NCI-H1105 treated with DMSO at 0.1 percent for 48 hours (cell line): Measurements from ENCODE around the gene TEX13B.
A peak's percentile ranks its signal among the peaks of the same experiment; 100 is the strongest.
"Not testable (repeated sequence)": the region's sequence is repeated elsewhere in the genome, so short reads cannot be mapped to it uniquely, and the experiment has no call there.

Experiments
- DNase-seq: peaks from one replicate; lab custom pipeline; 2025; lab: John Stamatoyannopoulos, UW

The TEX13B gene, protein sequence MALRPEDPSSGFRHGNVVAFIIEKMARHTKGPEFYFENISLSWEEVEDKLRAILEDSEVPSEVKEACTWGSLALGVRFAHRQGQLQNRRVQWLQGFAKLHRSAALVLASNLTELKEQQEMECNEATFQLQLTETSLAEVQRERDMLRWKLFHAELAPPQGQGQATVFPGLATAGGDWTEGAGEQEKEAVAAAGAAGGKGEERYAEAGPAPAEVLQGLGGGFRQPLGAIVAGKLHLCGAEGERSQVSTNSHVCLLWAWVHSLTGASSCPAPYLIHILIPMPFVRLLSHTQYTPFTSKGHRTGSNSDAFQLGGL

DNA sequence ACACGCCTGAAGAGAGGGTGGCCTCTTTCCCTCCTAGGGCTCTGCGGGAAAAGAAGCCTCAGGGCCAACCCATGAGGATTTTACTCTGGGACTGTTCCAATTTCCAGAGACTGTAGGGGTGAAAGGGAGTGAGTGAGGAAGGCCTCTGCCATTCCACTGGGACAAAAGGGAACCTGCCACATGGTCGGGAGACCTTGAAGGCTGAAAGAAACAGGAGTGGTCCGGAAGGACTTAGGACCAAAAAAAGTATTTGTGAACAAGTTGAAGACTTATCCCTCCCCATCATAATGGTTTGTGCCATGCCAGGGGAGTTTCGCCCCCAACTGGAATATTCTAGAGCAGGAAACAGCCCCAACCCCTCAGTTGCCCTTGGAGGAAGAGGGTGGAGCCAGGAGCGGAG lies at the start of gene TEX13B:
Gene TEX13B (minus strand): TSS at position 15 of the 400 bp plus-strand sequence. CDS start 243 bp downstream, outside the sequence.
- DNase-seq = no peak

DNA sequence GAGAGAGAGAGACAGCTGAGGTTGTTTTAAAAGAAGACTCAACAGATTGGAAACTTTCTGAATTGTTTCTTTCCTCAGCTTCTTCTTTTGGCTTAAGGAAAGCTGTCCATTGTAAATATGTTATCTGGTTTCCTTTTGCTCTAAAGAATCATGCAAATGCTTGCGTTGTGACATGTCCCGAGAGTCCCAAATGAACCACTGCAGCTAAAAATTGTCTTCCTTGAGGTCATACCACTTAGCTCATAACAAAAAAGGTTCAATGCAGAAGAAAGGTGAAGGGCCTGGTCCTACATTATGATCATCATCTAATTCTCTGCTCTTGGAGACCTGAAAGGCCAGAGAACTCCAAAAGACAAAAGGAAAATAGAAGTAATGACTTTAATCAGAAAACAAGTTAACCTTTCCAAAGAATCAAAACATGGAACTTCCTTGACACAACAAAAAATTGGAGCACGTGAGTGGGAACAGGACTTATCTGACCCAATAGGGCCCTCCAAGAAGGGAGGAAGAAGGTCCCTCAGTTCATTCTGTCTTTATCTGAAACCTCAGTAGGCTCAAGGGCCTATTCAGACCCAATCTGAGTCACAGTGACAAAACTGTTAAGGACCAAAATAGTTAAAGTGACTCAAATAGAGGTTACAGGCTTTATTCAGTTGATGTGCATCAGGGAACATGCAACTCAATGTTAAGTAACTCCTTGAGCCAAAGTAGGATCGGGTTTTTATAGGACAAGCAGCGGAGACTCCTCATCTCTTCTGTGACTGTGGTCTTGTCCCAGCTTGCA lies 48.0 kb upstream of the TEX13B start:
- DNase-seq = no peak

DNA sequence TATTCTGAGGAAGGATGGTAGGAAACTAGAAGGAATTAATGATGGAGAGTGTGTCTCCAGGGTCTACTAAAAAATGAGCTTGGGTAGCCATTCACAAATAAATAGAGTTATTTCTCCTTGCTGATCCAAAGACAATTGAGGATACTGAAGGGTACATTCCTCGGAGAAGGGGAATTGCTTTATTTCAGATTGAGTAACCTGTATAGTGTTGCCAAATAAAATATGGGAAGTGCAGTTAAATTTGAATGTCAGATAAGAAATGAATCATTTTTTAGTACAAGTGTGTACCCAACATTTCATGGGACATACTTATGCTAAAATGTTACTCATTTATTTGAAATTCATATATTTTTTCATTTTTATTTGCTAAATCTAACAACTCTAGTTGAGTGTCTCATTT lies 46.7 kb upstream of the TEX13B start:
- DNase-seq = no peak

DNA sequence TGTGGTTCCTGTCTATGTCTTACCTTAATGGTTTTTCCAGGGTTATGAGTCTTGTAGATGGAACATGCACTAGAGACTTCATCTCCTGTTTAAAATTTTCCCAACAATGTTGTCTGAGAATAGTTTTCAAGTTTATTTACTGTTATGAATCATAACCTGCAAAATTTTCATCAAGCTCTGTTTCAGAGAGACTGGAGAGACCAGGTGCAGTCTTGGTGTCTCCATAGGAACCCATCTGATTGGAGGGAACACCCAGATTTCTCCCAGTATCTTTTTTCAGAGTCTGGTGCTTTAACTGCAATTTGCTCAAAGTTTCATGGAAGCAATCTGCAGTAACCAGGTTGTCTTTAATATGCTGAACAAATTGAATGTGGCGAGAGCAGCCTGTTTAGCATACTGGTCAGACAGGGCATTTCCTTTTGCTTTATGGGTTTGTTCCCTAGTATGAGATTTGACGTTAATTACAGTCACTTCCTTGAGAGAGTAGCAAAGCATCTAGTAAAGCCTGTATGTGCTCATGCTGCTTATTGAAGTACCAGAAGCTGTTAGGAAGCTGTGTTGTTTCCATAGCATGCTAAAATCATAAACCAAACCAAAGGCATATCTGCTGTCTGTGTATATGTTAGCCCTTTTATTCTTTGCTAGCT lies 43.9 kb upstream of the TEX13B start:
- no peak for DNase-seq

DNA sequence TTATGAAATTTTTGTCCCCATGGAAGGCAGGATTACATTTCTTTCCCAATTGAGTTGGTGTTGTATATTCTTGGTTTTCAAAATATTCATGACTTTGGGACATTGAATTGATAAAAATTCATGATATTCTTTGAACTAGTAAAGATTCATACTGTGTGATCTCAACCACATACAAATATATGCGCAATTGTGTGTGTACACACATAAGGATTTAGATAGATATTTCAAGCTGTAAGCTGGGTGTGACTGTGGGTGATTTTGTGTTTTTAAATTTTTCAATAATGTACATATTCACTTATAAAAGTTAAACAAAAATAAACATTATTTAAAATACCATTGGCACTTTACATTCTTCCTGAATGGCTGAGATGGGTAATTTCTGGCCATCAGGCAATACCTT lies 43.2 kb upstream of the TEX13B start:
- DNase-seq = no peak

DNA sequence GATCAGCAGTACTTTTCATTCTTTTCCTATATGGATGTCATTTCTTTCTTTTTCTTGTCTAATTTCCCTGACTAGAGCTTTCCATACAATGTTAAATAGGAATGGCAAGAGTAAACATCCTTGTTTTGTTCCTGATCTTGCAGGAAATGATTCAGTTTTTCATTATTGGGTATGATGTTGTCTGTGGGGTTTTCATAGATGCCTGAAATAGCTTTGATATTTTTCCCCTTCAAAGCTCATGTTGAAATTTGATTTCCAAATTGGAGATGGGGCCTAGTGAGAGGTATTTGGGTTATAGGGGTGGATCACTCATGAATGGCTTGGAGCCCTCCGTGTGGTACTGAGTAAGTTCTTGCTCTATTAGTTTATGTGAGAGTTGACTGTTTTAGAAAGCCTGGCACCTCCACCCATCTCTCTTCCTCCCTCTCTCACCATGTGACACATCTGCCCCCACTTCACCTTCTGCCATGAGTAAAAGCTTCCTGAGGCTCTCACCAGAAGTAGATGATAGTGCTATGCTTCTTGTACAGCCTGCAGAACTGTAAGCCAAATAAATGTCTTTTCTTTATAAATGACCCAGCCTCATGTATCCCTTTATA lies 40.4 kb upstream of the TEX13B start:
- no peak for DNase-seq

DNA sequence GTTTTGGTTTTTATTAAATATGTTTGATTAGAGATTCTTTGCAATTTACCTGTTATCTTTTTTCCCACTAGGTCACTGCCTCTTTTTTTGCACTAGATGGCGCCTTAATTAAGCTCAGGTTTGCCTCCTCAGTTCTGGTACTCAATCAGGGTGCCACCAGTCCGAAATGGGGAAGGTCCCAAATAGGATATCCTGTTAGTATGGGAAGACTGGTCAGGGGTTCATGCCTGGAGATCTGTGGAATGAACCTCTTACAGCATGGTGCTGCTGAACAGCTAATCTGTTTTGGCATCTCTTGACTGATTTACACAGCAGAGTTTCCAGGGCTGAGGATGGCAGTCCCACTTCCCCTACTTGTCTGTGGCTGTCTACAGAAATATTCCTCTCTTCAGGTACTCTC lies 38.5 kb upstream of the TEX13B start:
- DNase-seq = no peak

DNA sequence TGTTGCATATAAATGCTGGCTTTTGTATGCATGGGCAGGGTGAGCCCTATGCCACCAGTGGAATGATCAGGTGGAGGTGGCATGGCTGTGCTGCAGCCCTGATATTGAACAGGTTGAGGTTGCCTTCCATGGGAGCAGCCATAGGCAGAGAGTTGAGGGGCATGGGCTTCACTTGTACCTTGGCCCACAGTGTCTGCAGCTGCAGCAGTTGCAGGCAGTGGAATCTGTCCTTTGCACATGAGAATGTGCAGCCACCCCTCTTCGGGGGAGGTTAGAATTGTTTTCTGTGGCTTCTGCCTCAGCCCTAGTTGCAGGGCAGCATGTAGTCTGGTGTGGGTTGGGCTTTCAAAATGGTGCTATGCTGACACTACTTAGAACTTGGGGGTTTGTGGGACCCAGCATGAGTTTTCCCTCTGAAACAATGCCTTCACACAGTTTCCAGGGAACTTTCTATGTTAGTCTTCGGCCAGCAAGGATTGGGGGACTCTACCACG lies 37.3 kb upstream of the TEX13B start:
- no peak for DNase-seq

DNA sequence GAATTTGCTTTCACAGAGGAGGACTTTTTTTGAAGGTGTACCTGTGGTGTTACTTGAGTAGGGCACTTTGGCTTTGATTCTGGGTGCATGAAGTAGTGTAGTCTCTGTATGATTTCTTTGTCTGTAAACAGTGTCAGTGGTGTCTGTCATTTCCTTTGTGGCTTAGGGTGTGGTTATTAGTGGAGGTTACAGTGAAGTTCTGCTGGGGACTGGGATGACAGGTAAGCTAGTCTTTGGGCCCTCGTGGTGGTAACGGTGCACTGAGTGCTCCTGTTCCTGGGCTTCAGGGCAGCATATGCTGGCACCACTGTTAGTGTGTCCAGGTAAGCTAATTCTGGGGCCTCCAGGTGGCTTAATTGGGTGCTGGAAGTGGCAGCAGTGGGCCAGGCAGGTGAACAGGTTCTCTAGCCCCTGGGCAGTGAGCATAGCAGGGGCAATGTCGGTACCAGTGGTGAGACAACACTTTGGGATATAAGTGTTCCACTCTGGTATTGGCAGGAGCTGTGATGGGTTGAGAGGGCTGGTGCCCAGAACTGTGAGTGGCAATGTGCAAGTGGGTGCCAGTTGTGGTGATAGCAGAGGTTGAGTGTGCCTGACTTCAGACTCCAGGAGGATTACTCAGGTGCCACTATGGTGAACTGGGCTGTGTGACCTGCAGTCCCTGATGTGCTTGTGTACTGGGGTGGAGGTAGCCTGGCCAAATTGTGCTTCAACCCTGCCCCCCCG lies 36.6 kb upstream of the TEX13B start:
- DNase-seq = no peak

DNA sequence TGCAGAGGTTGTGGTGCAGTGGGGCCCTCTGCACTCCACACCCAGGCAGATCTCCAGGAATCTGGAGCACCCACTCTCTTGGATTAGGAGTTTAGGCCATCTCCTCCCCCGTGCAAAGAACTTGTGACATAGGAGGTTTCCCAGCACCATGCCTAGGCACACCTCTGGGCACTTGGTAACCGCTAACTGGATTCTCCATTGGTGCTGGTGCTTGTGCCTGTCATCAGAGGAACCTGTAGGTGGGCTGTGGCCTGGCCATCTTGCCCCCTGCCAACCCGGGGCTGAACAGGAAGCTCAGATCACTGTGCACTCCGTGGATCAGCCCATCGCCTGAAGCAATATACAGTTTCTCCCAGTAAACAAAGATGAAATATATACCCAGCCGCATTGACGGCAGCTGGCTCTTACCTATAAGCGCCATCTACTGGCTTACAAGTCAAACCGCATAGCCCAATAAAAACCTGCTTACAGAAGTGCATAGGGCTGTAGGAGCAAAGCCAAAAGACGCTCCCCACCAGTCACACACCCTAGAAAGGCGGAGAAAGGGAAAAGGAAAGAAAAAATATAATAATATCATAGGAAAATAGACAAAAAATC lies 19.1 kb upstream of the TEX13B start:
- peak; percentile 72 for DNase-seq

DNA sequence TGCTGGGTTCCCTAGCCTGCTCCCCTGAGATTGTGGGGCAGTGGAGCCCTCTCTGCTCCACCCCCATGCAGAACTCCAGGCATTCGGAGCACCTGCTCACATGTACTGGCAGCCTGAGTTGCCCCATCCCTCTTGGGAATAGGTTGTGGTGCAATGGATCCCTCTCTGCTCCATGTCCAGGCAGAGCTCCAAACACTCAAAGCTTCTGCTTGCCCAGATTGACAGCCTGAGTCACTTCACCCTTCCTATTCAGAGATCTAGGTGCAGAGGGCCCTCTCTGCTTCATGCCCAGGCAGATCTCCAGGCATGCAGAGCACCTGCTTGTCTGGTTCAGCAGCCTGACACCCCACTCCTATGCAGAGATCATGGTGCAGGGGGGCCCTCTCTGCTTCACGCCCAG lies 18.6 kb upstream of the TEX13B start:
- peak; percentile 77 for DNase-seq

DNA sequence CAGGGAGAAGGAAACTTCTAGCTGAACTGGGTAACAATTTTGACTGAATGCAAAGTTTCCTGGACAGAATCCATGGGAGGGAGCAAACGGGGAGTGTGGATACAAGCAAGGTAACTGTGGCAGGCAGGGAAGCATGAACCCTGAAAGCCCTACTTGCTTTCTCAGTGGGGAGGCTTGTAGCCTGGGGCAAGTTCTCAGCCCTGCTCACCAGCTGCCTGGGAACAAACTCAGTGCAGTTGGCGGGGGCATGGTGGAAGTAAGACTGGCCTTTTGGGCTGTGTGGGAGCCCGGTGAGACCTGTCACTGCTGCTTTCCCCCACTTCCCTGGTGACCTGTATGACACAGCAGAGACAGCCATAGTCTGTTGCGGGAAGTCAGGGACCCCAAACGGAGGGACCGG lies 14.0 kb upstream of the TEX13B start:
- no peak for DNase-seq

DNA sequence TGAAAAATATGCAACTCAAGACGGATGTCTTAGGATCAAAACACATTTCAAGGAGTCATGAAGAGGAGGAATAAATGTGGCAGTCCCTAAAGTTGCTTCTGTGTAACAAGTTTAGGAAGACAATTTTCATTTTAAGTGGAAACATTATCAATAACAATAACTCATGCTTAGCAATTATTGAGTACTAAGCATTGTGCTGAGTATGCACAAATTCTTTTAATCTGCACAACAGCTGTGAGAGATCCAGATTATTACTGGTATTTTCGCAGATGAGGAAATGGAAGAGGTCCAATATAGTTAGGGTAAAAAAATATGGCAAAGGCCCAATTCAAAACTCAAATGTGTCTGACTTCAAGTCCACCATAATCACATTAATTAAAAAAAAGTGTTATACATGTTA lies 2.9 kb upstream of the TEX13B start:
- no peak for DNase-seq

DNA sequence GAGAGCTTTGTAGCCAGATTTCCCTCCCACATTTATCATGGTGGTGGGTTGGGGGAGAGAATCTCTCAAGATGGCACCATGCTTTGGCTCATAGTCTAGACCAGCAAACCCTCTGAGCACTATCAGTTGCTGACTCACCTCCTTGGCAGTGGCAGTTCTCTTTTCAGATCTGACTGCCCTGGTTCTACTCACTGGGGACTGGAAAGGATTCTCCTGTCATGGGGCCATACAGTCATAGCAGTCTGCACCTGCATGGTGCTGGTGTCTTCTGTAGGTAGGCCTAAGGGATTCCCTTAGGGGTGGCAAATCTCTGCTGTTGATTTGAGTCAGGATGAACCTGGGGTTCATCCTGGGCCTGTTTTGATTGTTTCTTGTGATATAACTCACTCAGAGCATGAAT lies 2.6 kb downstream of the TEX13B start:
- DNase-seq = no peak

DNA sequence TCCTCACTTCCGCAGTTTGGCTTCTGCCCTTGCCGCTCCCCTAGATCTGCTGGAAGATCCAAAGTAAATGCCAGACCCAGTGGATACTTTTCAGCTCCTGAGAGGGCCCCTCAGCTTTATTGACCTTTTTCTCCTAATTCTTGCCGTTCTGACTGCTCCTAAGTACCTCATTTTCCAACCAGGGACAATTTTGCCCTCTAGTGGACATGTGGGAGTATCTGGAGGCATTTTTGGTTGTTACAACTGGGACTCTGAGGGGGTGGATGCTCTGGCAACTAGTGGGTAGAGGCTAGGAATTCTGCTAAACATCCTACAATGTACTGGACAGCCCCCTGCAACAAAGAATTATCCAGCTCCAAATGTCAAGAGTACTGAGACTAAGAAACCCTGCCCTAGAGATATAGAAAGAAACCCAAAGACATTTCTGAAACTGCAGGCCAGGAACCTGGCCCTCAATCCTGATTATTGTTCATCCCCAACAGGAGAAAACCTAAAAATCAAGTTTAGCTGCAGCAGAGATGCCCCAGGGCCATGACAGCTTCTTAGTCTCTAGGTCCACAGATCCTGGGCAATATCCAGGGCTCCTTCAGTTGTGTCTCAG lies 3.4 kb downstream of the TEX13B start:
- peak; percentile 9 for DNase-seq

DNA sequence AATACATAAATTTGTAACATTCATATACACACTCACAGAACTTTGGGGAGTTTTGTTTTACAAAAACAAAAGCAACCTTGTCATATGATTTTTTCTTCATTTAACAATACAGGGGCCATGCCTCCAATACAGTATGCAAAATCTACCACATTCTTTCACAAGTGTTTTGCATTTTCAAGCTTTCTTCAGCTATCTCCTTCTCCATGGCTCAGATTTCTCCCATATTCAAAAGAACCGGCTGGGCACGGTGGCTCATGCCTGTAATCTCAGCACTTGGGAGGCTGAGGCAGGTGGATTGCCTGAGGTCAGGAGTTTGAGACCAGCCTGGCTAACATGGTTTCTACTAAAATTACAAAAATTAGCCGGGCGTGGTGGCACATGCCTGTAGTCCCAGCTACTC lies 4.1 kb downstream of the TEX13B start:
- no peak for DNase-seq

DNA sequence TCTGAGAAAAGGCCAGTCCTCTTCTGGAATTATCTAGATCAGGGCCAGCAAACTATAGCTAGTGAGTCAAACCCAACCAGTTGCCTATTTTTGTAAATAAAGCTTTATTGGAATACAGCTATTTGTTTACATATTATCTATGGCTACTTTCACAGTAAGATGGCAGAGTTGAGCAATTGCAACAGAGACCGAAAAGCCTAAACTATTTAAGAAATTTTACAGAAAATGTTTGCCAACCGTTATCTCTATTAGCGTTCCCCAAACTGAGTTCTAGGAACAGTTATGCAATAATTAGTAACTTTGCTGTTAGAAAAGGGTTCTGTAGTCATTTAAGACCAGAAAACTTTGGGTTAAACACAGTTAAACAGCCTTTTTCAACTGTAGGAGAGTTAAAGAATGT lies 10.5 kb downstream of the TEX13B start:
- no peak for DNase-seq

DNA sequence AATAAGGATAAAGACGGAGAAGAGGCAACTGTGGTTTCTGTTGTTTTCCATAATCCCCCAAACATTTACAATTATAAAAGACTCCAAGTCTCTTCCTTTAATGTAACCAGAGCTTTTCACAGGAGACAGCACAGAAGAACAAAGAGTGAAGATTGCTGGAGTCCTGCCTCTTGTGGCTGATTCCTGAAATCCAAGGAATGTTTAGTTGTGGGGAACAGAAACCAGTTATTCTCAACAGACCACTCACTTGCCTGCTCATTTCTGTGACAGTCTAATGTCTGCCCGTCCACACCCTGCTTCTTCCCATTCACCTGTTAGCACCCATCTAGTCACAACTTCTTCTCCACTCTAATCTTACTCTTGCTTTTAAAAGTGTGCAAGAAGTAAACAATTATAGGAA lies 12.1 kb downstream of the TEX13B start:
- DNase-seq = no peak

DNA sequence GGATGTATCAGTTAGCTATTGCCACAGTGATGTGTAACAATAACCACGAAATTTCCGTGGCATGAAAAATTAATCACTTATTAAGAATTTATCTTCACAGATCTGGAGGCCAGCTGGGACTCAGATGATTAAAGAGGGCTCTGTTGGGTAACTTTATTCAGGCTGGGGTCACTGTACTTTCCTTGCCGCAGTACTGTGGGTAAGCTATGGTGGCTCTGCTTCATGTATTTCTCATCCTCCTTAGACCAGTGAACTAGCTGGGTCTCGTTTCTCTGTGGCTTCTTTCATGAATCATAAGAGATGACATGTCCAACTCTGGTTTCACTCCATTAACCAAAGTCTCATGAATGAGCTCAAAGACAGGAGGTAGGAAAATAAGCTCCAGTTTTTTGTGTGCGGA lies 13.5 kb downstream of the TEX13B start:
- DNase-seq = no peak

DNA sequence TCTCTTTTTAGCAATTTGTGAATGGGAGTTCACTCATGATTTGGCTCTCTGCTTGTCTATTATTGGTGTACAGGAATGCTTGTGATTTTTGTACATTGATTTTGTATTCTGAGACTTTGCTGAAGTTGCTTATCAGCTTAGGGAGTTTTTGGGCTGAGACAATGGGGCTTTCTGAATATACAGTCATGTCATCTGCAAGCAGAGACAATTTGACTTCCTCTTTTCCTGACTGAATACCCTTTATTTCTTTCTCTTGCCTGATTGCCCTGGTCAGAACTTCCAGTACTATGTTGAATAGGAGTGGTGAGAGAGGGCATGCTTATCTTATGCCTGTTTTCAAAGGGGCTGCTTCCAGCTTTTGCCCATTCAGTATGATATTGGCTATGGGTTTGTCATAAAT lies 26.8 kb downstream of the TEX13B start:
- not testable (repeated sequence) for DNase-seq

DNA sequence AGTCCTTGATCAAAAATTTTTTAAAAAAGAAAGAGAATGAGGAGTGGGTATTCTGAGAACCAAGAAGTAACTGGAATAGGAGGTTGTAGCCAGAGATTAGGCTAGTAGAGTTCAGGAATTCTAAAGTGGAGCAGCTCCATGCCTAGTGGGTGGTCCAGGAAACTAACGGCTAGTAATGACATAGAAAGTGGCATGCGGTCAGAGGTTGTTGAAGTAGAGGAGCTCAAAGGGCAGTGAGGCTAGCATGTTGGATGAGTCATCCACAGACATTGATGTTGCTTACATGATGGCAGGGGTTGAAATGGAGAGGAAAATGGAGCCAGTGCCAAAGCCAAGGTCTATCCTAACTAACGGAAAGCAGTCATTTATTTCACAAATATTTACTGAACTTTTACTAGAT lies 42.1 kb downstream of the TEX13B start:
- DNase-seq = no peak
